NCI-H510A (cell line): ENCODE data around the gene PGC.

Experiments used
- DNase-seq: peaks from one replicate; lab custom pipeline; 2025; lab: John Stamatoyannopoulos, UW

PGC gene

DNA sequence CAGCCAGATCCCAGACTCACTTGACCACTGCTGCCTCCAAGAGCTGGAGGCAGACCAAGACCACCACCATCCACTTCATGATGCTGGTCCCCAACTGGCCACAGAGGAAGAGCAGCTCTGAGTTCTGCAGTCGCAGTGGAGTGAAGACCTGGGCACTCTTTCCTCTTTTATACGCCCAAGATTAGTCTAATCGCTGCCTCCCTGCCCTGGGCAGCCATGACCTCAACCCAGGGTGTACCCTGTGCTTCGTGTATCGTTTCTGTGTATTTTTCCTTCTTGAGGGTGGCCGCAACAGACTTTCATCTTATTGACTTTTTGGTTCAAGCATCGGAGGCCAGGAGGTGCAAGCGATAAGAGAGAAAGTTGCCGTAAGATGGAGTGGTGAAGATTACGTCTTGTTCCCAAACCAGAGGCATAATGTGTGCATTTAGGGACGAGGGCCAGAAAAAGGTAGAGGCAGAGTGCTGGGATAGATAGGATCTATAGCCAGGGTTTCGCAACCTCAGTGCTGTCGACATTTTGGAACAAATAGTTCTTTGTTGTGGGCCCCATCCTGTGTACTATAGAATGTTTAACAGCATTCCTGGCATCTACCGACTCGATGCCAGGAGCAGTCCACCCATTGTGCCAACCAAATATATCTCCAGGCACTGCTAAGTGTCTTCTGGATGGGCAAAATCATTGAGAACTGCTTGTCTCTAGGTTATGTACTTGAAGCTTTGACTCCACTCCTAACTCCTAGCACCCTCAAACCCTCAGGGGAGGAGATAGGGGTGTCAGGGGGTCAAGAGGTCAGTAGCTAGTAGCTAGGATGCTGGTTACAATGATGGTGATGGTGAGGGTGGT, at the start of gene PGC:
PGC (minus strand) TSS at position 142 of the 846 bp plus-strand sequence; CDS start at position 79, 63 bp downstream.
- no peak for DNase-seq

DNA sequence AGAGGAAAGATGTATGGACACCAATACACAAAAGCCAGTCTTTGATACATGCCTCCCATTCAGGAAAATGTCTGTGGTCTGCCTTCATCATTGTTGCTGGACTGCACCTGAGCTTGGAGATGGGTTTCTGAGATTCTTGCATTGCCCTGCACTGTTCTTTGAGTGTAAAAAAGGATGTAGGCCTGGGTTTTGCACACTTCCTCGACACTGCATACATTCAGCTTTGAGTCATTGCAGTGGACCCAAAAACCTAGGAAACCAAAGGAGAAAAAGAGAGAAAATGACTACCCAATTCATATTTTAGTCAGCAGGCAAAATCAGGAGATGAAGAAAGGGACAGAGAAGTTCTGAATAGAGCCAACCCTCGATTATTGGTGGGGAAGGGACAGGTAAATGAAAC, 49.3 kb upstream of the PGC start:
- DNase-seq, result no peak

DNA sequence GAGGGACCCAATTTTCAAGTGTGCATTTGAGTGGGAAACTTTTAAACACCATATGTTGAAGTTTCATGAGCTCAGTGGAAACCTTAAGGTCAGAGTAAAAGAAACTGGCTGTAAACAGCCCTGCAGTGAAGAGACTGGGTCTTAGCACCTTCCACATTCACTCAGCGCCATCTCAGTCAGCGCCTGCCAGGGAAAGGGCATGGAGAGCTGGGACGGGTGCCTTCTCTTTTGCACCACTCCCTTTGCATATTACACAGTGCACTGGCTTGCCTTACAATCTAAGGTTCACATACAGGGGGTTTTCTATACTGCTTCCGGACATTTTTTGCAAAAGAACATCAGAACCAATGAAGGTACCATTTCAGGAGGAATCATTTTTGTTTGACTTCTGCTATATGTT, 44.8 kb upstream of the PGC start:
- DNase-seq, result no peak

DNA sequence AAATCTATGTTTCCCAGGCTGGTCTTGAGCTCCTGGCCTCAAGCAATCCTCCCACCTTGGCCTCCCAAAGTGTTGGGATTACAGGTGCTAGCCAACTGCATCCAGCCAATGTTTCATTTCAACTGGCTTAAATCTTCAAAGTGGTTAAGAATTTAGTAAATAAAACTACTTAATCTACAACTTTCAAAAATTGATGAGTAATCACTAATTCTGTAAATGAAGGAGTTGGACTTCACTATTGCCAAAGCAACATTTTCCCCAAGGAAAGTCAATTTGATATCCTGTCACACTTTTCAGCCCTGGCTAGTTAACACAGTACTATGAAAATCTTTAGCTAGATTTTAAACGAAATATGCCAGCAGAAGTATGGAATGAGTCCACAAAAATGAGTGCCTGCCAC, 44.1 kb upstream of the PGC start:
- DNase-seq, result no peak

DNA sequence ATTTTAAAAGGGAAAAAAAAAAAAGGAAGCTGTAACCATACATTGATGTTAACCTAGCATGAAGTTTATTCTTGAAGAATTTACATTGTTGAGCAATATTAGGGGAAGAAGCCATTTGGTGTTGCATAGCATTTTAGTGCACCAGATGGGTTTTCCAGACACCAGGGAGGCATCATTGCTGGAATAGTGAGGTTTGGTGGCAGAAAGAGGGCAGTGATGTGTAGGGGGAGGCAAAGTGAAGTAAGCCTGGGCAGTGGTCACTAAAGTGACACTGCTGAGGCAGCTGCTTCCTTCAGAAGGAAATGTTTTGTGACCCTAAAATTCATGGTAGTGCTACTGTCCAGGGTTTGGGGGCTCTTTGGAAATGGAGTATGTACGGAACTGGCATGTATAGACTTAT, 42.8 kb upstream of the PGC start:
- no peak for DNase-seq

DNA sequence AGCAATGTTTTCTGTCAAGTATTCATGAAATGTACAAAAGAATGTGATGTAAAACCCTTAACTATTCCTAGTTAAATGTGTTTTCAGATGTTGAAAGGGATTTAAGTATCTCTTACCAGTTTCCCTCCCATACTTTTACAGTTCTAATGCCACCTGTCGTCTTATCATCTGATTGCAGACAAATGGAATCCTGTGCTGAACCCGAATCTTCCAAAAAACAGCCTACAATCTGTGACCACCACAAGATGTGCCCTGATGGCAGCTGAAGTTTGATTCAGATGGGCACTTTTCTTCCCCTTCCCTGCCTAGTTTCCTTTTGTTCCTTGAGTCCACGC, 42.2 kb upstream of the PGC start:
- no peak for DNase-seq

DNA sequence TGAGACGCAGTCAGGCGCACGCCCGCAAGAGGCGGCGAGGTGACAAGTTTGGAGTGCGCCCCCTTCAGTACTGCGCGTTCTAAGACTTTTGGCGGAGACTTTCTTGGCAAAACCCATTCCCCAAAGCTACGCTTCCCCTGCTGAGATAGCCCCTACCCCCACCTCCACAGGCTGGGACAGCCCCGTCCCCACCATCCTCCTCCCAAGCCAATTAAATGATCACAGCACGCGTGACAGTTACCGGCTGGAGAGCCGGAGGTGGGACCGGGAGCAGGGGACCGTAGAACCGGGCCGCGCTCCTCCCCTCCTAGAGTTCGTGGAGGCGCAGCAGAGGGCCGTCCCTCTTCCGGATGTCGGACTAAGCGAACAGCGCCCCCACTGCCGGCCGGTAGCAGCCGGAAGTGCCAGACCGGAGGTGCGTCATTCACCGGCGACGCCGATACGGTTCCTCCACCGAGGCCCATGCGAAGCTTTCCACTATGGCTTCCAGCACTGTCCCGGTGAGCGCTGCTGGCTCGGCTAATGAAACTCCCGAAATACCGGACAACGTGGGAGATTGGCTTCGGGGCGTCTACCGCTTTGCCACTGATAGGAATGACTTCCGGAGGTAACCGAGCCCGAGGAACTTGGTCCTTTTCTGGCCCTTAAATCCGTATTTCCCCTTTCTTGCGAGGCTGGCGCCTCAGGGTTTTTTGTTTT, 40.2 kb upstream of the PGC start, which contains the start of gene TOMM6:
TOMM6 (plus strand) TSS at position 476 of the 699 bp plus-strand sequence; CDS start at position 480, 4 bp downstream.
- DNase-seq, result peak; percentile 96

DNA sequence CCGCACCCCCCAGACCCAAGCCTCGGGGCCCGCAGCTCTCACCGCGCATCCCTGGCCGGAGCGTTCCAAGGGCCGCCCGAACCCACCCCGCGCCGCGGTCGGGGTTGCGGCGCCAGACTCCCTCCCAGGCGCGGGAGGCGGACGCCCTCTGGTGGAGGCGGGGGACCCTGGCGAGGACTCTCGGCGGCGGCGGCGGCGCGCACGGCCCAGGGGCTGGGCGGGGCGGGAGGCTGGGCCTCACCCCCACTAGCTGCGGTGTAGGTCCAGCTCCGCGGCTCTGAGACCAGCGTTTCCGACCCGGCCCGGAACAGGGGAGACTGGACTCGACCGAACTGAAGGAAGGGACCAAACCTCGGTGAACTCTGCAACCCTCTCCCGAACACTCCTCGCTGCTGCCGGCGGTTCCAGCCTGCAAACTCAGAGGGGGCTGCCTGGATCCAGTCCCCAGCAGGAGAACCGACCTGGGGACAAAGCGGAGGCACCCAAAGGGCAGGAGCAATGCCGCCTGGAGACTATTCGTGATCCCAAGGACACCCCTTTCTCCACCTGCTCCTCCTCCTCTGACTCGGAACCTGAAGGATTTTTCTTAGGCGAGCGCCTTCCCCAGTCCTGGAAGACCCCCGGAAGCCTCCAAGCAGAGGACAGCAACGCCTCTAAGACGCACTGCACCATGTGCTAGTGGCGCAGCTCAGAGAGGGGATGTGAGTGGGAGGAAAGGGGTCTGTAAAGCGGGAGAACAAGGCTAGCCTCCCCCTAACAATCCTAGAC, 39.4 kb upstream of the PGC start:
- DNase-seq, result peak; percentile 75

DNA sequence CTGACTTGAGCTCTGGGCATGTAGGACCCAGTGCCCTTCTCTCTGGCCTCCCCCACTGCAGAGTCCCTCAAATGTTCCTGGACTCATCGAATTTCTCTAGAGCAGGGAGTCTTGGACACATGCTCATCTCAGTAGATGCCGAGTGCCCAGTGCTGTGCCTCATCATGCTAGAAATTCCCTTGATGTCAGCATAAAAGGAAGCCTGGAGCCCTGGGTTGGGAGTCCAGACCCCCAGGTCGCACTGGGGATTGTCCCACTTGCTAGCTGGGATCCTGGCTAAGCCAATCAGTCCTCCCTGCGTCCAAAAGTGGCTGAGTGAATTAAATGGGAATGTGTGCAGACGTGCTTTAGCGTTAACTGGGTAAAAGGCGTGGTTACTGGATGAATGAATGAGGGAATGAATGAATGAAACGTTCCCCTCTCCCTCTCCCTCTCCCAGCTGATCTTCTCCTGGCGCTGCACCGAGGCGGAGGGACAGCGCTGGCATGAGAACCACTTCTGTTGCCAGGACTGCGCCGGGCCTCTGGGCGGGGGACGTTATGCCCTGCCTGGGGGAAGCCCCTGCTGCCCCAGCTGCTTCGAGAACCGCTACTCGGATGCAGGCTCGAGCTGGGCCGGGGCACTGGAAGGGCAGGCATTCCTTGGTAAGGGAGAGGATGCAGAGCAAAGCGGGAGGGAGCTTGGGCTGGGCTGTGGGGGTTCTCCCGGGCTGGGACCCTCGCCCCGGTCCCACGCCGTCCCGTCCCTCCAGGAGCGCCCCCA, 38.7 kb upstream of the PGC start:
- DNase-seq, result peak; percentile 34

DNA sequence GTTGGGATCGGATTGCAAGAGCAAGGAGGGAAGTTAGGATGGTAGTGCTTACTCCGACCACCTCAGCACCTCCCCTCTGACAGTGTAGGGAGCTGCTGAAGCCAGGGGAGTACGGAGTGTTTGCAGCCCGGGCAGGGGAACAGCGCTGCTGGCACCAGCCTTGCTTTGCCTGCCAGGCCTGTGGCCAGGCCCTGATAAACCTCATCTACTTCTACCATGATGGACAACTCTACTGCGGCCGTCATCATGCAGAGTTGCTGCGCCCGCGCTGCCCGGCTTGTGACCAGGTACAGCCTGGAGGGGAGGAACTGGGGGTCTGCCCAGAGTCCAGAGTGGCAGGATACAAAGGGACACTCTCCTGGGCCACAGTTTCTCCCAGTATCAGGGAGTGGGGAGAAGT, 38.1 kb upstream of the PGC start:
- no peak for DNase-seq

DNA sequence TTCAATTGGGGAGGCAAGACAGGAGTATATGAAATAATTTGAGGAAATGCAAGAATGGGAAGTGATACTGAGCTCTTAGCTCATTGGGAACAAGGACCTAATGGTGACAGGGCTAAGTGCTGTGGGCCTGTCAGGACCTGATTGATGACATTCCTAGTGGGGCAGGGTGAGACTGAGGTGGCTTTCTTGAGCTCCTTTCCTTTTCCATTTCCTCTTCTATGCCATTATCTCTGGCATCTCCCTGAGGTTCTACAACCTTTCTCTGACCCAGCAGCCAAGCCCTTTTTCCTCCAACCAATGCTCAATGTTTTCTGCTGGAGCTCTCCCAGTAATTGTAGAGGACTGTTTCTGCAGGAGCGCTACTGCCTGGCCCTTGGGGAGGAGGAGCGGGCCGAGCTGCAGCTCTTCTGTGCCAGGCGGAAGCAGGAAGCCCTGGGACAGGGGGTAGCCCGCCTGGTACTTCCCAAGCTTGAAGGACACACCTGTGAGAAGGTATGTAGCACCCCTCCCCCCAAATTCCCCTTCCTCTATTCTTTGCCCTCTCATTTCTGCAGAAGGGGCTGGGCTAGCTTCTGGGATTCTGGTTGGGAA, 37.5 kb upstream of the PGC start:
- no peak for DNase-seq

DNA sequence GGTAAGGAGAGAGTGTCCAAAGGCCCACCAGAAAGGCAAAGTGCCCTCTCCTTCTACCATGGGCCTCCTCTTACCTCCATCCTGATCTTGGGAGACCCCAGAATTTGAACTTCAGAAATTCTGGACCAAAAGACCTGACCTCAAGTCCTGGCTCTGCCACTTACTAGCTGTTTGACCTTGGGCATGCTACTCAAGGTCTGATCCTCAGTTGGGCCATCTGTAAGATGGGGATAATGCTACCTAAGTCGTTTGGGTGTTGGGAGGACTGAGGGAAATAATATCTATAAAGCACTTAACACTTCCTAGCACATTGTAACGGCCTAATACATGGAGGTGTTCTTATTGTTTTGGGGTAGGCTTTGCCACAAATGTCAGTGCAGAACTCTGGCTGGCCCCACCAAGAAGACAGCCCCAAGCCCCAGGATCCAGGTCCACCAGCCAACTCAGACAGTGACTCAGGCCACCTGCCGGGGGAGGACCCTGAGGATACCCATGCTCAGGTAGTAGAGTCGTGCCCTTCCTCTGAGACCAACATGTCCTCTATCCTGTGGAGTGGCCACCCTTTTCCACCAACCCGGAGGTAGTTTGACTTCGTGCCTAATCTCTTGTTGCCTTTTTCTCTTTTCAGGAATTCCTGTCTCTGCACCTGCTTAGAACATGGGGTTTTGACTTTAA, 36.0 kb upstream of the PGC start:
- no peak for DNase-seq

DNA sequence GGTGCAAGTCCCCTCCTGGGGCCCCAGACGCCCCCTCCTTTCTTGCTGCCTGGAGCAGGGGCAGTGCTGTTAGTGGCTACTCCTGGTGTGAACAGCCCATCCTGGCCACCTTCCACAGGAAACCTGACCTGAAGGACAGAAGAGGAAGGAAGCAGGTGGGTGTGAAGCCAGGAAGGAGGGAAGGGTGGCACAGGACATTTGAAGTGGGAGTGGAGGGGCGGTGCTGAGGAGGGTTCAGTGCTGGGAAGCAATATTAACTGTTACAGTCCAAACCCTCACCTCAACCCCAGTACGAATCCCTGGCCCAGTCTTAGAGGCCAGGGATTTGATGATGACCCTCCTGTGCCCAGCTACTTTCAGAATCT, 34.2 kb upstream of the PGC start:
- DNase-seq, result peak; percentile 20

DNA sequence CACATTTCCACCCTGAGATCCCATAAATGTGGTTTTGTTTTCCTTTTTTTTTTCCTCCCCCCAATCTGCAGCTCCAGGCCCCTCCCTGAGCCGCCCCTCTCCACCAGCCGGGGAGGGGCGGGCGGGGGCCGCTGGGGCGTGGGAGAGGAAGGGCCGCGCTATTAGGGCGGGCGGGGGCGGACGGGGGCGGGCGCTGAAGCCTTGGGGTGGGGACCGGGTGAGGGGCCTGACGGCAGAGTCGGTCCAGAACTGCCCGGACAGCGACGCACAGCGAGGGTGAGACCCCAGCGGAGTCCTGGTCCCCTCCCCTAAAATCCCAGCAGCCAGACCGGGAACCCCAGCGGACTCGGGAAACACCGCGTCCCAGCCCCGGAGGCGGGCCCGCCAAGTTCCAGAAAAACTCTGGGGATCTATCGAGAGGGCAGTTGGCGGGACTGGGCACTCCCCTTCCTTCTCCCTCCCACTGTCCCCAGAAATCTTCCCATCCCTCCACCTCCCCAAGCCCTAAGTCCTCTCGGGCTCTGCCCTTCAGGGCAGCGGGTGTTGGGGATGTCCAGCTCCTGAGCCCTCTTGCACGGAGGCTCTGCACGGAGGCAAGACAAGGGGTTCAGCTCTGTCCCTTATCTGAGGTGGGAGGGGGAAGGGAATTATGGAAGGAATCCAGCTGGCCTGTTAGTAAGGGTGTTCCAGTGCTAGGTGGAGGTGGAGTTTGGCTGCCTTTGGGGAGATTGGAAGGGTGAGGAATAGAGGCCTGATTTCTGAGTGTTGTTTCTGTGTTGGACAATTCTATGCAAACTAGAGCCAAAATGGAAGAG, 33.6 kb upstream of the PGC start, which contains the start of gene PRICKLE4:
PRICKLE4 (plus strand) TSS at position 232 of the 815 bp plus-strand sequence. CDS start 2,692 bp downstream, outside the sequence.
- no peak for DNase-seq

DNA sequence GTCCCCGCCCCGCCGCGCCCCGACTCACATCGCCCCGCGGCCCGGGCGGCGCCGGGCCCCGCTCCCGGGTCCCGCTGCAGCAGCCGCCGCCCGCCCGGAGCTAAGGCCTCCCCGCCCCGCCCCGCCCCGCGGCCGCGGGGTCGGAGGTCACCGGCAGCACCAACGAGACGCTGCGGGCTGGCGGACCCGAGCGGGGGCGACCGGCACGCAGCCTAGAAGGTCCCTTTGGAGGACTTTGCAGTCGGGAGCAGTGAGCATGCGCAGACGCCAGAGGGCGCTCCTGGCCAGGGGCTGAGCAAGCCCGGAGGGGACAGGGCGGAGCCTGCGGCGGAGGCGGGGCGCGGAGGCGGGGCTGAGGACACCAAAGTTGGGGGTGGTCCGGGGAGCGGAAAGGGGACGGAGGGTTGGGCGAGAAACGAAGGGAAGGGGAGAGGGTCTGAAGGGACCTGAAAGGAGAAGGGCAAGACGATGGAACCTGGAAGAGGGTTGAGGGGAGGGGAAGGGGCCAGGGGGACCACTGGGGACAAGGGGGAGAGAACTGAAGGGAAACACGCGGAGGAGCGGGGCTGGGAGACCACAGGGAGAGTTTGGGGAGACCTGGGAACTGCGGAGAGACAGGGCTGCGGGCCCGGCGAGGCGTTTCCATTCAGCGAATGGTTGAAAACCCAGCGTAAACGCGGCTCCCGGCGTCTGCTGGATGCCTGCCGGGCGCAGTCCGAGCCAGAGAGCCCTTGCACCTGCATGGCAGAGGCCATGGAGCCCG, 32.8 kb upstream of the PGC start, which contains the start of gene FRS3:
FRS3 (minus strand) TSS at position 113 of the 763 bp plus-strand sequence. CDS start 2,913 bp downstream, outside the sequence.
- peak; percentile 86 for DNase-seq

DNA sequence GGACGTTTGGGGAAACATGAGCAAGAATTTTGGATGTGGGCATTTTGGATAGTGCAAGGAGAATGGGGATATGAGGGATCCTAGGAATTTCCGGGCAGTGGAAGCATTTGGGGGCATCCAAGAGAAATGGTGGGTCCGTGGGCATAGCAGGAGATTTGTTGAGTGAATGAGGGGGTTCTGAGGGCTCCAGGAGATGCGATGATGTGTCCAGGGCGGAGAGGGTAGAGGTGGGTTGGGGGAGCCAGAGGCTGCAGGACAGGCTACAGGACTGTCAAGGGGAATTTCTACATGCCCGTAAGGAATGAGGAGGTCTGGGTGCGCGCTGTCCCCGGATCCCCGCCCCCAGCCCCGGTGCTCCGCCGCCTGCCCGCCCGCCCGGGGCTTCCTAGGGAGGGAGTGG, 32.1 kb upstream of the PGC start:
- no peak for DNase-seq

DNA sequence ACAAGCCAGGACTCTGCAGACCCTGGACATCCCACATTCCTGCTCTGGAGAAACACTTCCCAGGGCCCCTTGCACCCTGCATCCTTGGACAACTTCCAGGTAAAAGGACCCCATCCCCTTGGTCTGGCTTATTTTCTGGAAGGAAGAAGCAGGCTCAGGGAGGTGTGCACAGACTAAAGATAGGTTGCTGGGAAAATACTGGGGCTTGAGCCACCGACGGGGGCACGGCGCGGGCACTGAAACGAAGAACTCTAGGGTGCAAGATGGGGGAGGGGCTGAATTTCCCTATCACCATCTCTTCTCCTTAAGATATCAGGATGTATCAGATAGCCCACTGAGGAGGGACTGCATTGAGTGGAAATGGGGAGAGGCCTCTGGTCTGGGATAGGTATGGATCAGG, 31.7 kb upstream of the PGC start:
- DNase-seq, result no peak

DNA sequence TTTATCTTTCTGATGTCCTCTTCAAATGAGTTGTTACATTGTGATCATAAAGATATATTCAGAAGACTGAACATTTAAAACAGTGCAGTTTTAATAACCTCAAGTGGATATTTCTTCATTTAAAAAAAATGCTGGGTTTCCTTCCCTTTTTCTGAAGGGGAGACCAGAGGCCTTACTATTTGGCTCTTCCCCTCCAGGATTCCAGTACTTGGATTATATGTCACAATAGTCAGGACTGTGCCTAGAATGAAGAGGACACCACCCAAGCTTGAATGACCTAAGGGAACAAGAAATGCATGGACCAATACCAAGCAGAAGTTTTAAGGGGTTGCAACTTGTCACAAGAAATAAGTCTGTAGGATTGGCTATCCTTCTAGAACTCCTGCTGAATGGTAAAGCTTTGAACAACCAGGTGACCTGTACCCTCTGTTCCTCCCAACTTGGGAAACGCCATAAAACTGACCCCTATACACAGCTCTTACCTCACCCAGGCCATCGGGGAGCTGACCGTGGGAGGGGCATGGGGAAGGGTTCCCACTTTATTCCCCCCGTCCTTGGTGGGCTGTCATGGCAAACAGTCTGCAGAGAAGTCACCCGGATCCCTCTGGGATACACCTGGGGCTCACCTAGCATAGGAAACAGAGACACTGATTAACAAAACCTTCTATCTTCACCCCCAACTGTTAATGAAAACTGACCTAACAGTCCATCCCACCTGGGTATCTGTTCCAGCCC, 30.5 kb upstream of the PGC start:
- DNase-seq, result no peak
